Regular cardiac myocyte (primary cell): ENCODE results near the gene AHRR. TPM values are rescaled to one million over a fixed set of nuclear protein-coding genes. Genes with fewer than 3 reads are reported as not detected.

ENCODE experiments used
- total RNA-seq: library from RNA; depleted of rRNA; stranded (reverse); fragments of >200 nt; gene quantifications from 2 replicates; pipeline ENCODE4 v1.2.3, GENCODE V29; 2014

The AHRR gene
- total RNA-seq, result 19.4 and 26.5 TPM in 2 replicates

GRCh38 chr5:321230-321725 is at the start of gene AHRR:
Gene AHRR, plus strand, starts transcription at chr5:321714. Its CDS starts 22,189 bp downstream, at chr5:343903.

GRCh38 chr5:442335-443238 is 121.1 kb downstream of the AHRR start, which contains the start of gene EXOC3:
Gene EXOC3, plus strand, starts transcription at chr5:443176. Its CDS starts 3,030 bp downstream, at chr5:446206.

Other genes starting within 250 kb of the AHRR start
- gene PLEKHG4B, start 229.5 kb upstream of the AHRR start, total RNA-seq, result 0.28 and 0.38 TPM in 2 replicates
- gene LRRC14B, start 130.2 kb upstream of the AHRR start, total RNA-seq, result not detected in 2 replicates
- gene CCDC127, start 103.6 kb upstream of the AHRR start, total RNA-seq, result 6.7 and 7.9 TPM in 2 replicates
- gene SDHA, start 103.4 kb upstream of the AHRR start, total RNA-seq, result 83.2 and 135 TPM in 2 replicates
- gene PDCD6, start 50.1 kb upstream of the AHRR start, total RNA-seq, result 85.4 and 129 TPM in 2 replicates
- gene EXOC3, start 121.5 kb downstream of the AHRR start, total RNA-seq, result 41.8 and 42.6 TPM in 2 replicates
- 0.77 and 1.1 TPM in 2 replicates for gene SLC9A3, start 202.7 kb downstream of the AHRR start, total RNA-seq